Karpas-422 (cell line): ENCODE results near the gene ARMC9. TPM values are rescaled to one million over a fixed set of nuclear protein-coding genes. Genes with fewer than 3 reads are reported as not detected.

Experiments
- DNase-seq: peaks from one replicate; pipeline ENCODE4 v3.0.0-alpha.2; 2015
- H2AFZ ChIP-seq: fragments of 200-600 bp; sonication (generic); 2 replicates; pipeline ENCODE4 v1.6.1; 2014; ENCODE audit warnings: antibody characterized with exemption, low read length, mixed read lengths
- H3K27ac ChIP-seq: fragments of 200-600 bp; sonication (generic); 2 replicates; pipeline ENCODE4 v1.5.1; 2014; ENCODE audit warnings: mild to moderate bottlenecking, low read length, moderate library complexity
- H3K27me3 ChIP-seq: fragments of 200-600 bp; sonication (generic); 2 replicates; pipeline ENCODE4 v1.6.1; 2014; ENCODE audit warnings: low read length, mixed read lengths
- H3K36me3 ChIP-seq: fragments of 200-600 bp; sonication (generic); 2 replicates; pipeline ENCODE4 v1.6.1; 2014; ENCODE audit warnings: low read length, mixed read lengths; ENCODE audit not compliant: insufficient read depth
- H3K4me1 ChIP-seq: fragments of 200-600 bp; sonication (generic); 2 replicates; pipeline ENCODE4 v1.6.1; 2014; ENCODE audit warnings: mild to moderate bottlenecking, low read length, mixed read lengths
- H3K4me2 ChIP-seq: fragments of 200-600 bp; sonication (generic); 2 replicates; pipeline ENCODE4 v1.6.1; 2014; ENCODE audit warnings: low read length, low read depth, mild to moderate bottlenecking; ENCODE audit not compliant: poor library complexity, severe bottlenecking
- H3K4me3 ChIP-seq: fragments of 200-600 bp; sonication (generic); 2 replicates; pipeline ENCODE4 v1.5.1; 2014; ENCODE audit warnings: mild to moderate bottlenecking, antibody characterized with exemption, low read length, mixed read lengths
- H3K79me2 ChIP-seq: fragments of 200-600 bp; sonication (generic); 2 replicates; pipeline ENCODE4 v1.6.1; 2014; ENCODE audit warnings: mild to moderate bottlenecking, low read length, mixed read lengths
- H3K9ac ChIP-seq: fragments of 200-600 bp; sonication (generic); 2 replicates; pipeline ENCODE4 v1.6.0; 2014; ENCODE audit warnings: low read length
- H3K9me2 ChIP-seq: fragments of 200-600 bp; sonication (generic), shearing (Covaris generic); replicated peaks from 2 replicates; pipeline ENCODE4 v1.6.0; 2014; ENCODE audit warnings: mild to moderate bottlenecking, low read length, moderate library complexity; ENCODE audit not compliant: insufficient read depth
- H3K9me3 ChIP-seq: fragments of 300-700, 200-600 bp; sonication (generic); 2 replicates; pipeline ENCODE4 v1.6.1; 2014; ENCODE audit warnings: low read length, mixed read lengths
- H4K20me1 ChIP-seq: fragments of 200-600 bp; sonication (generic); 2 replicates; pipeline ENCODE4 v1.6.1; 2014; ENCODE audit warnings: mild to moderate bottlenecking, antibody characterized with exemption, low read length, low read depth; ENCODE audit not compliant: insufficient read depth
- total RNA-seq: library from RNA; depleted of rRNA; stranded (reverse); fragments of >200 nt; shearing (Covaris generic); gene quantifications from 2 replicates; pipeline ENCODE4 v1.2.3, GENCODE V29; 2014; ENCODE audit warnings: low replicate concordance

ARMC9 gene
- total RNA-seq, 1 experiment from 2014 or later = 7.7 TPM

DNA sequence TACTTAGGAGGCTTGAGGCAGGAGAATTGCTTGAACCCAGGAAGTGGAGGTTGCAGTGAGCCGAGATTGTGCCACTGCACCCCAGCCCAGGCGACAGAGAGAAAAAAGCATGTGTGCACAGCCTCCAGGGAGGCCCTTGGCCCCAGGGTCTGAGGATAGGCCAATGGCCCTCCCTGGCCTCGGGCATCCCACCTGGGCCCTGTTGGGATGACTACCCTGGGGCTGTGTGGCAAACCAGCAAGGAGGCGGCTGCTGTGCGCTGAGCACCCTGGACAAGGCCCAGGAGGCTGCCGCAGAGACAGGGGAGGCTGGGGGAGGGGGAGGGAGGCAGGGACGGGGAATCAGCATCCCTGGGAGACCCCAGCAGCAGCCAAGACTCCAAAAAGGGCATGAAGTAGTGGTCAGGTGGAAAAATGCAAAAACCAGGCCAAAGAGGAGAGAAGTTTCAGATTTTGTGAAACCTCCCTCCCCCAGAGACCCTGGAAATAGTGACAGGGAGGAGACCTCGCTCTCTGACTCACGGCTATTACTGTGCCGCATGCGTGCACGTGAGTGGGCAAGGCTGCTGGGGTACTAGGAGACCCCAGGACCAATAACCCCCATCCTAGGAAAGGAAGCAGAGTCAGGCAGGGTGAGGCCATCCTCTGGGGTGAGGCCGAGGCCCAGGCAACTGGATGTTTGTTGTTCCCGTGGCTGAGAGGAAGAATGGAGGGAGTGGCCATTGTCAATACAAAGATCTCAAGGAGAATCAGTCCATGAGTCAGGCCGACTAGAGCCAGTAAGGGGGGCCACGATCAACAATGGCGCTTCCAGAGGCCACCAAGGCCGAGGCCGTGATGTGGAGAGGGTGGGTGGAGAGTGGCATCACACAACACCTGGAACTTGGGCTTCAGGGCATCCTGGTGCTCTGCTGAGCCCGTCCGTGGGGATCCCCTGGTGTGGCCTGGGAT, 181.1 kb downstream of the ARMC9 start:
- Histone ChIP-seq H3K4me3 (no peak overlapping the region), H3K27me3 (no peaks in the 10 kb centered on the region), H3K4me2 (no peak overlapping the region), H3K9me2 (no peaks in the 10 kb centered on the region), H3K4me1 (peaks cover 3% of the 10 kb centered on the region; the same call in 1 of the 2 replicates), H3K36me3 (no peaks in the 10 kb centered on the region), H3K79me2 (no peaks in the 10 kb centered on the region), H2AFZ (no peak overlapping the region), H4K20me1 (no peaks in the 10 kb centered on the region), H3K9me3 (no peaks in the 10 kb centered on the region), H3K27ac (no peak overlapping the region), H3K9ac (no peak overlapping the region)
- DNase-seq = no peak

DNA sequence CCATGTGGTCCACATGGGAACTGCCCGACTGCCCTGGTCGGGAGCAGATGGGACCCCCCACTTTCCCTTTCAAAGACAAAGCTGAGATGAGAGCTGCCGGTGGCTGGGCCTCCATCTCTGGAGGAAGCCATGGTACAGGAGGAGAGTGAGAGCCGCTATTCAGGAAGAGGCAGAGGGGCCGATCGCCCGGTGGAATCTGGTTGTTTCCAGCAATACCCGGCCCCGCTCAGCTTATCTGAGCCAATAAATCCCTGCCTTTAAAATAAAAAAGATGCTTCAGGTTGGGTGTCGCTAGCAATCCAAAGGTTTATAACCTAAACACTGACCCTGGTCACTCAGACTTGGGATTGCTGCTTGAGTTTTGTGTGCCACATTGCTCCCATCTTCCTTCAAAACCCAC, 181.9 kb downstream of the ARMC9 start:
- 0 out of 2 replicates have a peak, but pooled peaks cover 5% of the 10 kb centered on the region for H3K9me3 ChIP-seq
- H3K9me2 ChIP-seq = no peaks in the 10 kb centered on the region
- no peak for DNase-seq
- H3K27ac ChIP-seq = no peak overlapping the region
- H3K79me2 ChIP-seq = no peaks in the 10 kb centered on the region
- H3K4me3 ChIP-seq = no peak overlapping the region
- no peaks in the 10 kb centered on the region for H3K4me1 ChIP-seq
- no peak overlapping the region for H3K9ac ChIP-seq
- H2AFZ ChIP-seq = no peak overlapping the region
- no peaks in the 10 kb centered on the region for H3K27me3 ChIP-seq
- H3K36me3 ChIP-seq = no peaks in the 10 kb centered on the region; the same call in 1 of the 2 replicates
- H4K20me1 ChIP-seq = no peaks in the 10 kb centered on the region
- H3K4me2 ChIP-seq = no peak overlapping the region

DNA sequence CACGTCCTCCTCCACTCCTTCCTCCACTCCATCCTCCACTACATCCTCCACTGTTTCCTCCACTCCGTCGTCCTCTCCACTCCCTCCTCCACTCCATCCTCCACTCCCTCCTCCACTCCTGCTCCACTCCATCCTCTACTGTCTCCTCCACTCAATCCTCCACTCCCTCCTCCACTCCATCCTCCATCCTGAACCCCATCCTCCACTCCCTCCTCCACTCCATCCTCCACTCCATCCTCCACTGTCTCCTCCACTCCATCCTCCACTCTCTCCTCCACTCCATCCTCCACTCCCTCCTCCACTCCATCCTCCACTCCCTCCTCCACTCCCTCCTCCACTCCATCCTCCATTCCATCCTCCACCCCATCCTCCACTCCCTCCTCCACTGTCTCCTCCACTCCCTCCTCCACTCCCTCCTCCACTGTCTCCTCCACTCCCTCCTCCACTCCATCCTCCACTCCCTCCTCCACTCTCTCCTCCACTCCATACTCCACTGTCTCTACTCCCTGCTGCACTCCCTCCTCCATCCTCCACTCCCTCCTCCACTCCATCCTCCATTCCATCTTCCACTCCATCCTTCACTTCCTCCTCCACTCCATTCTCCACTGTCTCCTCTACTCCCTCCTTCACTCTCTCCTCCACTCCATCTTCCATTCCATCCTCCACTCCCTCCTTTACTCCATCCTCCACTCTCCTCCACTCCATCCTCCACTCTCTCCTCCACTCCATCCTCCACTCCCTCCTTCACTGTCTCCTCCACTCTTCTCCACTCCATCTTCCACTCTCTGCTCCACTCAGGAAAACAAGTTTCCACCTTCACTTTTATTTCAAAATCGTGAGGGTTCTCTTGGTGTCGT, 182.8 kb downstream of the ARMC9 start:
- no peak overlapping the region for H3K4me3 ChIP-seq
- no peak overlapping the region for H2AFZ ChIP-seq
- no peak overlapping the region for H3K9ac ChIP-seq
- 0 out of 2 replicates have a peak, but pooled peaks cover 5% of the 10 kb centered on the region for H3K9me3 ChIP-seq
- no peaks in the 10 kb centered on the region; the same call in 1 of the 2 replicates for H3K36me3 ChIP-seq
- no peak overlapping the region for H3K27ac ChIP-seq
- no peak overlapping the region for H3K4me2 ChIP-seq
- no peaks in the 10 kb centered on the region for H3K27me3 ChIP-seq
- no peaks in the 10 kb centered on the region for H4K20me1 ChIP-seq
- no peak for DNase-seq
- no peaks in the 10 kb centered on the region for H3K79me2 ChIP-seq
- no peaks in the 10 kb centered on the region for H3K9me2 ChIP-seq
- H3K4me1 ChIP-seq = no peaks in the 10 kb centered on the region

DNA sequence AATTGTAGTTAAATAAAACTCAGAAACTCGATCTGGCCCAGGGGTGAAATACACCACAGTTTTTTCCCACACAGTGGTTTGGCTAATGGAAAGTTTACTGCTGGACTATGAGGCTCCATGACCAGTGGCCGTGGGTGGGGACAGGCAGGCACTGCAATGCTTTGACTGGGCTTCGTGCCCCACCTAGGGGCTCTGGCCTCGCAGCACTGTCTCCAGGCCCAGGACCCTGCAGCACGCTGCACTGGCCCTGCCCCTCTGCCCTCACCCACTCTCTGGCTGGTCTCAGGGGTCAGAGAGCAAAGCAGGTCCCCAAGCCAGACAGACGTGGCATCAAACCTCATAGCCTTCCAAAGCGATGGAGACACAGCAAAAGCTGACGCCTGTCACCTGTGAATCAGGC, 183.7 kb downstream of the ARMC9 start:
- no peak for DNase-seq
- Histone ChIP-seq H3K9me3 (0 out of 2 replicates have a peak, but pooled peaks cover 5% of the 10 kb centered on the region), H3K79me2 (no peaks in the 10 kb centered on the region), H3K27ac (no peak overlapping the region), H3K4me3 (no peak overlapping the region), H3K9ac (no peak overlapping the region), H3K9me2 (no peaks in the 10 kb centered on the region), H4K20me1 (no peaks in the 10 kb centered on the region), H2AFZ (no peak overlapping the region), H3K27me3 (no peaks in the 10 kb centered on the region), H3K36me3 (no peaks in the 10 kb centered on the region; the same call in 1 of the 2 replicates), H3K4me2 (no peak overlapping the region), H3K4me1 (no peaks in the 10 kb centered on the region)

DNA sequence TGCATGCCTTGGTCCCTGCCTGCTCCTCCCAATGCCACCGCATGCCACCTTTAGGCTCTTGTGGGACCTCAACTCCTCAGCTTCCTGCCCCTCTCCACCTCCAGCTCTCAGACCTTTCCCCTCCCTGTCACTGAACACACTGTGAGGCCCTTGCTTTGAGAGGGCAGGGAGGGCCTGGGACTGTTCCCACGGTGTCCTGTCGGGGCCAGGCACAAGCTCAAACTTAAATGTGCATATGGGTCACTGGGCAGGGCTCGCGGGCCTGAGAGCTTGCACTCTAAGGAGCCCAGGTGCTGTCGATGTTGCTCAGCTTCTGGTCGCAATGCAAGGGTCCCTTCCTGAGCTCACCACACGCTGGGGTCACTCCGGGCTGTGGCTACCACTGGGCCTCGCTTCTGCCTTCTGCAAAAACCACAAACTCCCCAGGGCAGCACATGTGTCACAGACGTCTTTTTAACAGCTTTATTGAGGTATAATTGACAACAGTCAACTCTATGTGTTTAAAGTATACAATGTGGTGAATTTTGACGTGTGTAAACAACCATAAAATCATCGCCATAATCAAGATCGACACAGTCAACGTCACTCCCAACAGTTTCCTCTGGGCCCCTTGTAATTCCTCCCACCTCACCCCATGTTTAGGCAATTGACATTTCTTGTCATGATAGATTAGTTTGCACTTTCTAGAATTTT, 185.1 kb downstream of the ARMC9 start:
- H3K4me3 ChIP-seq = no peak overlapping the region
- no peak for DNase-seq
- H4K20me1 ChIP-seq = no peaks in the 10 kb centered on the region
- no peak overlapping the region for H3K4me2 ChIP-seq
- H3K9me3 ChIP-seq = 0 out of 2 replicates have a peak, but pooled peaks cover 5% of the 10 kb centered on the region
- H3K36me3 ChIP-seq = no peaks in the 10 kb centered on the region; the same call in 1 of the 2 replicates
- H3K79me2 ChIP-seq = no peaks in the 10 kb centered on the region
- no peaks in the 10 kb centered on the region for H3K9me2 ChIP-seq
- H3K4me1 ChIP-seq = no peaks in the 10 kb centered on the region
- H3K9ac ChIP-seq = no peak overlapping the region
- H2AFZ ChIP-seq = no peak overlapping the region
- H3K27me3 ChIP-seq = no peaks in the 10 kb centered on the region
- no peak overlapping the region for H3K27ac ChIP-seq

DNA sequence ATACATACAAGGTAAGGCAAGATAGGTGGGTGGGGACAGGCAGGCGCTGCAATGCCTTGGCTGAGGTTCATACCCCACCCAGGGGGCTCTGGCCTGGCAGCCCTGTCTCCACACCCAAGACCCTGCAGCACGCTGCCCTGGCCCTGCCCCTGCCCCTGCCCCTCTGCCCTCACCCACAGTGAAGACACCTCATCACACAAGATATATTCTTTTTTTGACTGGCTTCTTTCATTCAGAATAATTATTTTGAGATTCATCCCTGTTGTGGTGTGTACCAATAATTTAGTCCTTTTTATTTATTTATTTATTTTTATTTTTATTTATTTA, 185.6 kb downstream of the ARMC9 start:
- Histone ChIP-seq H3K36me3 (no peaks in the 10 kb centered on the region; the same call in 1 of the 2 replicates), H3K4me2 (no peak overlapping the region), H3K79me2 (no peaks in the 10 kb centered on the region), H3K27ac (no peak overlapping the region), H3K9me2 (no peaks in the 10 kb centered on the region), H2AFZ (no peak overlapping the region), H3K9ac (no peak overlapping the region), H3K27me3 (no peaks in the 10 kb centered on the region), H3K9me3 (0 out of 2 replicates have a peak, but pooled peaks cover 5% of the 10 kb centered on the region), H3K4me1 (no peaks in the 10 kb centered on the region), H3K4me3 (no peak overlapping the region), H4K20me1 (no peaks in the 10 kb centered on the region)
- DNase-seq = no peak

DNA sequence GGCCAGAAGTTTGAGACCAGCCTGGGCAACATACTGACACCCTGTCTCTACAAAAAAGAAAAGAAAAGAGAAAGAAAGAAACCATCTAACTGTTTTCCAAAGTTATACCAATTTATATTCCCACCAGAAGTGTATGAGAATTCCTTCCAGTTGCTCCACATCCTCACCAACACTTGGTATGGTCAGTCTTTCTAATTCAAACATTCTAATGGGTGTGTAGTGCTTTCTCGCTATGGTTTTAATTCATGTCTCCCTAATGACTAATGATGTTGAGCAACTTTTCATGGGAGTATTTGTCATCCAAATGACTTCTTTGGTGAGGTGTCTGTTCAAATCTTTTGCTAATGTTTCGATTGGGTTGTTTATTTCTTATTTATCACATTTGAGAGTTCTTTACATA, 186.5 kb downstream of the ARMC9 start:
- Histone ChIP-seq H2AFZ (no peak overlapping the region), H3K9me2 (no peaks in the 10 kb centered on the region), H3K4me3 (no peak overlapping the region), H3K4me1 (no peaks in the 10 kb centered on the region), H3K27ac (no peak overlapping the region), H3K4me2 (no peak overlapping the region), H3K36me3 (no peaks in the 10 kb centered on the region; the same call in 1 of the 2 replicates), H4K20me1 (no peaks in the 10 kb centered on the region), H3K9me3 (0 out of 2 replicates have a peak, but pooled peaks cover 5% of the 10 kb centered on the region), H3K9ac (no peak overlapping the region), H3K79me2 (no peaks in the 10 kb centered on the region), H3K27me3 (no peaks in the 10 kb centered on the region)
- no peak for DNase-seq
